H7 (cell line): ENCODE data around the gene ZNF394. TPM values are rescaled to one million over a fixed set of nuclear protein-coding genes. Genes with fewer than 3 reads are reported as not detected.
A peak's percentile ranks its signal among the peaks of the same experiment; 100 is the strongest.
"Not testable (repeated sequence)": the region's sequence is repeated elsewhere in the genome, so short reads cannot be mapped to it uniquely, and the experiment has no call there.

Experiments
- DNase-seq: peaks from one replicate; pipeline ENCODE4 v3.0.0; 2012
- H3K27me3 ChIP-seq: 2 replicates; pipeline ENCODE4 v1.6.0; 2011; ENCODE audit warnings: mild to moderate bottlenecking, low read length; ENCODE audit not compliant: control insufficient read depth, insufficient read depth
- H3K36me3 ChIP-seq: replicated peaks from 2 replicates; pipeline ENCODE4 v1.5.1; 2011; ENCODE audit warnings: low read length; ENCODE audit not compliant: control insufficient read depth, insufficient read depth
- H3K4me3 ChIP-seq: 2 replicates; pipeline ENCODE4 v1.5.1; 2011; ENCODE audit warnings: low read depth, mild to moderate bottlenecking, control low read depth, low read length, moderate library complexity; ENCODE audit not compliant: insufficient read depth
- total RNA-seq: library from RNA; depleted of rRNA; stranded (reverse); fragments of >200 nt; shearing (Covaris generic); gene quantifications from 2 replicates; pipeline ENCODE4 v1.2.3, GENCODE V29; 2014

Gene ZNF394
- total RNA-seq, 1 experiment from 2014 or later = 18.4 TPM

DNA sequence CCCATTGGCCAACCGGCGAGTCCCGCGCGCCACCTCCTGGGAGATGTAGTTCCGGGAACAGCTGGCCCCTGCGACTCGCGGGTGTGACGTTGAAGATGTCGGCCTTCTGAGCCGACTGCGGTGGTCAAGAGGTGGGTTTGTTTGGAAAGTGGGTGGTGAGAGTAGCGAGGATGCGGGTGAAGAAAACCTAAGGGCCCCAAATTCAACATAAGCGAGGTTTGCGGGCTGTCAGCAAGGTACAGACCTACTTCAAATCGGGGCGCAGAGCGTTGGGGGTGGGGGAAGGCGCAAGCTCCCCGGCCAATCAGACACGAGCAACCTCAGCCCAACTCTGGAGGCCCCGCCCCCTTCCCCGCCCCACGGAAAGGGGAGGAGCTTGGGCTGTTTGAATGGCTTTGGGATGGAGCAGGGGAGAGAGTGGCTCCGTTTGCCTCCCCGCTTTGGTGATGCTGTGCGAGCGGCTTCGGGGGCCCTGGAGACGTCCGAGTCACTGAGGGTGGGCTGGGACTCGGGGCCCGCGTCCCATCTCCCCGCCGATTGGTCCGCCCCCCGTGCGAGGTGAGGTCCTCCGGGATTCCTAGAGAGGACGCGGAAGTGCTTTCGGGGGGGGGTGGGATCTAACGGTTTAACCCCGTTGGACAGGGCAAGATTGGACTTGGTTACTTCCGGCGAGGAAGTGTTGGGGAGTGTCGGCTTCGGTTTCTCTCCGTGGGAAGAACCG is 4.7 kb upstream of the ZNF394 start, which contains the start of gene ZKSCAN5:
ZKSCAN5 (plus strand) TSS at position 60 of the 721 bp plus-strand sequence. CDS start 1,383 bp downstream, outside the sequence.
- Histone ChIP-seq H3K4me3 (peak within 1 kb of the TSS; percentile 84), H3K36me3 (no peaks in the 10 kb centered on the region), H3K27me3 (no peaks in the 10 kb centered on the region)
- peak; percentile 98 for DNase-seq

DNA sequence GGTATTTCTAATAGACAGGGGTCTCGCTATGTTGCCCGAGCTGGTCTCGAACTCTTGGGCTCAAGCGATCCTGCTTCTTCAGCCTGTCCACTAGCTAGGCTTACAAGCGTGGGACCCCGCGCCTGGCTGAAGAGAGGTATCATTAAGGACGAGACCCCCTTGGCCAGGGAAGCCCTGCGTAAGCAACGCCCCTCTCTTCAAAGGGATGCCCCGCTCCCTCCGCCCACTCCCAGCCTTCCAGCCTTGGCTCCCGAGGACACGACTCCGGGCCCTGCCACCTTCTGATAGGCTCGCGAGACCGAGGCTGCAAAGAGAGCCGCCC is 4.2 kb upstream of the ZNF394 start:
- peak; percentile 98 for DNase-seq
- peak overlapping the region; percentile 84 for H3K4me3 ChIP-seq
- H3K36me3 ChIP-seq = no peaks in the 10 kb centered on the region
- no peaks in the 10 kb centered on the region for H3K27me3 ChIP-seq

DNA sequence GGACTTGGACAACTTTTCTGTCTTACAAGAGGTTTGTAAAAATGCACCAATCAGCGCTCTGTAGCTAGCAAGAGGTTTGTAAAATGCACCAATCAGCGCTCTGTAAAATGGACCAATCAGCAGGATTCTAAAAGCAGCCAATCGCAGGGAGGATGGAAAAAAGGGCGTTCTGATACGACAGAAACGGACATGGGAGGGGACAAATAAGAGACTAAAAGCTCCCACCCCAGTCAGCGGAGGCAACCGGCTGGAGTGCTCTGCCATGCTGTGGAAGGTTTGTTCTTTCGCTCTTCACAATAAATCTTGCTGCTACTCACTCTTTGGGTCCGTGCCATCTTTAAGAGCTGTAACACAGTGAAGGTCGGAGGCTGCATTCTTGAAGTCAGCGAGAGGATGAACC is 1.2 kb upstream of the ZNF394 start:
- H3K27me3 ChIP-seq, H3K36me3 ChIP-seq, H3K4me3 ChIP-seq: not testable (repeated sequence)
- DNase-seq = peak; percentile 34

DNA sequence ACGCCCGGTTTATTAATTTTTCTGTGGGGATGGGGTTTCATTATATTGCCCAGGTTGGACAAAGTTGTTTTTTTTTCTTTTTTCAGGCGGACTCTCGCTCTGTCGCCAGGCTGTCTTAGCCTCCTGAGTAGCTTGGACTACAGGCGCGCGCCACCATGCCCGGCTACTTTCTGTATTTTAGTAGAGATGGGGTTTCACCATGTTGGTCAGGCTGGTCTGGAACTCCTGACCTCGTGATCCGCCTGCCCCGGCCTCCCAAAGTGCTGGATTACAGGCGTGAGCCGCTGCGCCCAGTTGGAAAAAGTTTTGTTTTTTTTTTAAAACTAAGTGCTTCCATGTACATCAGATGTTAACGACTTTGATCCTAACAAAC is 542 bp upstream of the ZNF394 start:
- H3K36me3 ChIP-seq = peaks cover 4% of the 10 kb centered on the region
- no peak for DNase-seq
- no peaks in the 10 kb centered on the region for H3K27me3 ChIP-seq
- peak overlapping the region; percentile 92 for H3K4me3 ChIP-seq

DNA sequence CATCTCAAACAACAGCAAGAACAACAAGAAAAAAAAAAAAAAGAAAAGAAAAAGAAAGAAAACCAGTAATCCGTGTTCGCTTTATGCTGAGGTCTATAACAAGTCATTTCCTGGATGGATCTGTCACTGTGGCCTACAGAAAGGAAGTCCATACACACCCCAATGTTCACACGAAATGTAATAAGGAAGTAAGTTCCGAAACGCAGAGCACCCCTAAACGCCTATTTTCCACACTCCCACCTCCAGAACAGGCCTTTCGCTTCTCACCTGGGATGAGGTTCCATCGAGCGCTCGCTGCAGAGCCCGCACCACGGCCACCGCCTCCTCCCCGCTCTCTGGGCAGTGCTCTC is 735 bp downstream of the ZNF394 start:
- Histone ChIP-seq H3K4me3 (peak overlapping the region; percentile 92), H3K27me3 (no peaks in the 10 kb centered on the region), H3K36me3 (peaks cover 6% of the 10 kb centered on the region)
- DNase-seq = no peak

DNA sequence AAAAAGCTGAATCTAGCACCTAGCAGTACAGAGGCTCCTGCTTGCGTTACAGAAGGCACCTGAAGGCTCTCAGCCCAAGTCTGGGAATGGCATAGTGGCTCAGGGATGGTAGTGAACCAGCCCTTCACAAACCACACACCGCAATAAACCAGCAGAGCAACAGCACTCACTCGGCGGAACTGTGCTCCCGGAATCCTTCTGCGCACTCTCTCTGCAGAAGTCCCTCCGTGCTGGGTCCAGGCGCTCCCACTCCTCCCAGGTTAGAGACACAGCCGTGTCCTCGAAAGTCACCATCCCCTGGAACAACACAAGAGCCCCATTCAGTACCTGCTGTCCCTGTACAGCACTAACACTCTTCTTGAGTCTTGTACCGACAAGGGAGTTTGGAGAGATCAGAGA is 1.5 kb downstream of the ZNF394 start:
- peak; percentile 33 for DNase-seq
- Histone ChIP-seq H3K27me3 (no peaks in the 10 kb centered on the region), H3K4me3 (peak overlapping the region; percentile 29), H3K36me3 (peaks cover 13% of the 10 kb centered on the region)

DNA sequence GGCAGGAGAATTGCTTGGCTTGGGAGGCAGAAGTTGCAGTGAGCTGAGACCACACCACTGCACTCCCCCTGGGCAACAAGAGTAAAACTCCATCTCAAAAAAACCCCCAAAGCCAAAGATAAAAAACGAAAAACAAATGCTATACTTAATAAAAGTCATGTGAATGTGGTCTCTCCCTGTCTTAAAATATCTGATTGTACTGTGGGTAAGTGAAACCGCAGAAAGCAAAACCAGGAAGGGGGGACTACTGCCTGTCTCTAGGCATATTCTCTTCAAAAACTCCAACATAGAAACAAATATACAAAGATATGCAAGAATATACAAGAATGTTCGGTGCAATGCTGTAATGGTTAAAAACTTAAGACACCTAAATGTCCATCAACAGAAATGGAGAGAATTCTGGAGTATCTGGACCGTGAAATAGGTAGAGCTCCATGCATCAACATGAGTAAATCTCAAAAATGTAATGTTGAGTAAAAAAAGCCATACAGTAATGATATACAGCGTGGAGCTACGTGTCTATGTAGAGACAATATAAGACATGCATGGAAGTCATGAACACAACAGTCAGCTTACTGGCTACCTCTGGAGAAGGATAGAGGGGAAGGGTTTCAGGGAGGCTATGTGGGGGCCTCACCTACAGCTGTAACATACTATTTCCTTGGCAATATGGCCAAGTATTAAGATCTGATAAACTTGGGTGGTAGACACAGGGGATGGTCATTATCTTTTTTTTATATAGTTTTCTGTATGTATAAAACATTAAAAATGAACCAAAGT is 2.1 kb downstream of the ZNF394 start:
- DNase-seq = no peak
- Histone ChIP-seq H3K36me3 (peaks cover 16% of the 10 kb centered on the region), H3K4me3 (no peak overlapping the region; the same call in none of the 2 replicates), H3K27me3 (no peaks in the 10 kb centered on the region)

DNA sequence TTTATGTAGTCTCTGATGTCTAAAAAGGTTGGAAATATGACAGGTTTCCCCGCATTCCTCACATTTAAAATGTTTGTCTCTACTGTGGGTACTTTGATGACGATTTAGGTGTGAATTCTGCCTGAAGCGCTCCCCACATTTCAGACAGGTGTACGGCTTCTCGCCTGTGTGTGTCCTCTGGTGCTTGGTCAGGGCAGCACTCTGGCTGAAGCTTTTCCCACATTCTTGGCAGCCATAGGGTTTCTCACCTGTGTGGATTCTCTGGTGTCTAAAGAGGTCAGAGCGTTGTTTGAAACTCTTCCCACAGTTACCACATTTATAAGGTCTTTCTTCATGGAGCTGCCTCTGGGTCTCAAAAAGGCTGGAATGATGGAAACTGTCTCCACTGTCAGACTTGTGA is 6.3 kb downstream of the ZNF394 start:
- no peak overlapping the region for H3K4me3 ChIP-seq

DNA sequence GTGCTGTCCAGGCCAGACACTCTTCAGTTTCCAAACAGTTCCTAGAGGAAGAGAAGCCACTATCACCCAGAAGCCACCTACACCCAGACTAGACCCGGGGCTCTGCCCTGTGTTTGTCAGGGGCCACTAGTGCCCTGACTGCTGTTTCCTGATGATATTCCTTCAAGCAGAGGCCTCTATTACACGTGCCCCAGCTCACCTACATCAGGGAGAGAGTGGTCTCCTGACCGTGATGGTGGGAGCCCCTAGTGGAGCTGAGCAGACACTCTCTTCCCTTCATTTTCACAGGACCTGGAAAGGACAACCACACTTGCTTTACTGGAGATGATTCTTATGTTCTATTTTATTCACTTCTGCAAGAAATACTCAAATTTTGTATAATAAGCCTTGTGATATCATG is 9.2 kb downstream of the ZNF394 start:
- Histone ChIP-seq H3K4me3 (no peak overlapping the region), H3K27me3 (no peaks in the 10 kb centered on the region), H3K36me3 (peaks cover 14% of the 10 kb centered on the region)
- DNase-seq = no peak

More for the DNA sequence above, 6.3 kb downstream of the ZNF394 start:
- Histone ChIP-seq H3K36me3 (peaks cover 18% of the 10 kb centered on the region), H3K27me3 (no peaks in the 10 kb centered on the region)
- DNase-seq = no peak

DNA sequence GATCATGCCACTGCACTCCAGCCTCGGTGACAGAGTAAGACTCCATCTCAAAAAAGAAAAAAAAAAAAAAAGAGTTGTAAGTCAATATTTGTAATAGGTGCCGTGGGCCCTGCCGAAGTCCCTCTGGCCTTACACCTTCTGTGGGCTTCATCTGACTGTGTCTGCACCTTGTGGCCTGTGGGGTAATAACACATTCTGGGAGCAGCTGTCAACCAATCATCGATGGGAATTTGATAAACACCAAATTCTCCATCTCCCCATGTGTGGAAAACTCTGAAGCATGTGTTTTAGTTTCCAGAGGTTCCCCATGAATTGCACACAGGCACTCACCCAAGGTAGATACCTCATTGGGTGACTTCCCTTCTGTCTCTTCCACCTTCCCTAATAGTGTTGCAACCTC is 10.8 kb downstream of the ZNF394 start:
- Histone ChIP-seq H3K4me3 (no peak overlapping the region), H3K27me3 (no peaks in the 10 kb centered on the region), H3K36me3 (peaks cover 14% of the 10 kb centered on the region)
- peak; percentile 53 for DNase-seq

DNA sequence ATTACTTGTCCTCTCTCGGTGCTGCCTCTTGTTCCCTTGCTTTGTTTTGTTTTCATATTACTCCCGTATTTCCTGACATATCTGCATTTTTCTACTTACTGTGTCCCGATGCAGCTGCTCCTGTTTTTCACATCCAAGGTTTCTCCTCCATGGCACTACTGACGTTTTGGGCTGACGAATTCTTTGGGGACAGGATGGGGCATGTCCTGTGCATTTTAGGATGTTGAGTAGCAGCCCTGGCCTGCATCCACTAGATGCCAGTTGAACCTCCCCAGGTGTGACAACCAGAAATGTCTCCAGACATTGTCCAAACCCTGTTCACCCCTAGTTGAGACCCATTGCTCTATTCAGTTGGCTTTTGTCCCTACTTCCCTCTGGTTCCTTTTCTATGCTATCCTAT is 15.0 kb downstream of the ZNF394 start:
- Histone ChIP-seq H3K27me3 (no peaks in the 10 kb centered on the region), H3K4me3 (no peak overlapping the region), H3K36me3 (peaks cover 8% of the 10 kb centered on the region)
- no peak for DNase-seq

DNA sequence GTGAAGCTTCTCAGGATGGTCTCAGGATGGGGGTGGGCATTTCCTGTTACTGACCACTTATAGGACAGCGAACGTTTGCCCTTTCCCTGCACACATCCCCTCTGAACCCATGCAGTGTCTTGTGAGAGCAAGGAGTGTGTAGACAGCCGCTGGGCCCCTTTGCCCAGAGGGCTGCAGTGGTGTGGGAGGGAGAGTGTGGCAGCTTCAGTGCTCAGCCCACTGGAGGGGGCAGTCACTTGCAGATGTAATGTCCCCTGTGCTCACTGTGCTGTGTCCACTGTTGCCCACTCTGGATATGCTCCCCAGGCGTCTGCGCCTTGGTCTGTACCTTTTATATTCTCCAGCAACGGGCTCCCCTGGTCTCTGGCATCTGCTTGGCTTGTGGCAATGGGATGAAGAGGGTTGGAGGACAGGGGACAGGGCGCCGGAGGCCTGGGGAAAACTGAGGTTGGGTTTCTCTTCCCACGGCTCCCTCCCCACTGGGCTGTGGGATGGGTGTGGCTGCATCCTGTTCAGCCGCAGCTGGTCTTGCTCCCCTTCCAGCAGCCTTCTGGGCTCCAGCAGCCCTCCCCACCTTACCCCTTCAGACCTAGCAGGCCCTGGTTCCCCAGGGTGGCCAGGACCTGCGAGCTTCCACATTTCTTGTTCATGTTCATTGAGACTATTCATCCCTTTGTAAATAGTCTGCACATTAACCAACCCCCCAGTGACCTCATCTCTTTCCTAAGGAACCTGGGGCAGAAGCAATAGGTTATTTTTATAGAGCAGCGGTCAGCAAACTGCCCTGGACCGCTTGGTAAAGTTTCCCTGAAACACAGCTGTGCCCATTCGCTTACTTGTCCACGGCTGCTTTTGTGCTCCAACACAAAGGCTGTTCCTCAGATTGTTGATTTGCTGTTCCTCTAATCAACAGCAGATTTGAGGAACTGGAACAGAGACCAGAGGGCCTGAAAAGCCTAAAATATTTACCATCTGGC is 21.3 kb downstream of the ZNF394 start:
- DNase-seq = no peak
- Histone ChIP-seq H3K36me3 (peaks cover 9% of the 10 kb centered on the region), H3K27me3 (no peaks in the 10 kb centered on the region)

DNA sequence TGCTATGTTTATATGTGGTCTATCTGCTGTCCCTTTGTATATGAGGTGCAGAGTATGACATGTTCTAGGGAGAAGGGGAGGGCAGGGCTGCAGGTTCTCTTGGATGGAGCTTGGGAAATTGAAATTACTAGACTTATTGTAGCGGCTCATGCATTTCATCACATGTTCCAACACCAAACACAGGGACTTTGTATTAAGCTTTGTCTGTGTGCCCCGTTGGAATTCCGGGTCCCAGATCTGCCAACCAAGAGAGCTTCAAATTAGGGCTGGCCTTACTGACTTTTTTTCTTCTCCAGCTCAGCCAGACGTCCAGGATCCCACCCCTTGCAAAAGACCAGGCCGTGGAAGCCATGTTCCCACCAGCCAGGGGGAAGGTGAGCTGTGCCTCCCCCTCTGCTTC is 24.0 kb downstream of the ZNF394 start:
- H3K4me3 ChIP-seq = no peak overlapping the region
- no peaks in the 10 kb centered on the region for H3K27me3 ChIP-seq
- H3K36me3 ChIP-seq = peaks cover 7% of the 10 kb centered on the region
- no peak for DNase-seq

More for the DNA sequence above, 21.3 kb downstream of the ZNF394 start:
- H3K4me3 ChIP-seq = no peak overlapping the region

DNA sequence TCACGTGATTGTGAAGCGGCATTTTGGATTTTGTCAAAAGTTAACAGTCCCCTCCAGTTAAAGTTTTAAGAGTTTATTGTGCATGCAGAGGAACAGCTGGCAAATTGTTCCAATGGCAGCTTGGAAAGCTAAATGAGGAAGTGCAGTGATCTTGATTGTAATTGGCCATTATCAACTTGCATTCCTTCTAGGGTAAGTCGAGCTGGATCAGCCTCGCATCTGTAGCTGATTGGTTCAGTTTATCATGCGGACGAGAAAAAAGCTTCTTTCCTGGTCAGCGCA is 26.8 kb downstream of the ZNF394 start:
- peak overlapping the region; percentile 83 for H3K4me3 ChIP-seq
- no peaks in the 10 kb centered on the region for H3K27me3 ChIP-seq
- peaks cover 1% of the 10 kb centered on the region for H3K36me3 ChIP-seq
- DNase-seq = peak; percentile 83
